Ovary (tissue), 9 donors: Measurements from ENCODE around the gene STK38. TPM values are rescaled to one million over a fixed set of nuclear protein-coding genes. Genes with fewer than 3 reads are reported as not detected.

Source experiments
- DNase-seq, 5 donors: peaks; one replicate each; pipeline ENCODE4 v3.0.0-alpha.2; 2019 to 2020
- H3K27ac ChIP-seq, 2 donors: fragments of 200-600 bp; one replicate each; pipeline versions ENCODE4 v1.5.1 to v1.8.0; 2019 to 2022
- H3K27me3 ChIP-seq: fragments of 200-600 bp; one replicate; pipeline ENCODE4 v1.8.0; 2022
- H3K36me3 ChIP-seq: fragments of 200-600 bp; sonication (generic); one replicate; pipeline ENCODE4 v1.5.1; 2019
- H3K4me1 ChIP-seq: one replicate; pipeline ENCODE4 v1.8.1; 2013; ENCODE audit warnings: mild to moderate bottlenecking, moderate library complexity; ENCODE audit not compliant: insufficient read depth
- H3K4me3 ChIP-seq: fragments of 200-600 bp; sonication (generic); one replicate; pipeline ENCODE4 v1.5.1; 2017
- H3K9me3 ChIP-seq, 2 donors: fragments of 200-600 bp in 1 of 2; sonication (generic) in 1 of 2; one replicate each; pipeline versions ENCODE4 v1.5.1 to v1.8.1; 2013 to 2019; ENCODE audit warnings: mild to moderate bottlenecking in 1 of 2, moderate library complexity in 1 of 2
- CTCF ChIP-seq, 3 donors: fragments of 450-650 bp in 2 of 3; fragments of 200-600 bp in 1 of 3; IDR thresholded peaks; one replicate each; pipeline versions ENCODE4 v1.5.1 to v1.8.0; 2016 to 2022; ENCODE audit warnings: antibody characterized with exemption in 3 of 3, mild to moderate bottlenecking in 1 of 3
- EP300 ChIP-seq: sonication (generic); formaldehyde crosslinking; IDR thresholded peaks from one replicate; pipeline ENCODE4 v1.6.1; 2017; ENCODE audit warnings: antibody characterized with exemption
- POLR2A ChIP-seq: fragments of 450-650 bp; IDR thresholded peaks from one replicate; pipeline ENCODE4 v1.6.1; 2017; ENCODE audit warnings: antibody characterized with exemption, mild to moderate bottlenecking, moderate library complexity
- WGBS, 3 donors: extraction: QIAGEN DNeasy Blood & Tissue Kit in 1 of 3; methylation state at CpG; one replicate each; pipeline versions ENCODE4 v1.1.5 to v1.1.7; 2013 to 2017; 5-methylcytosine and 5-hydroxymethylcytosine counted together
- intact Hi-C, 4 donors: fragments of 100-400 bp; cut with DNase I; formaldehyde crosslinking; loops; one replicate each; pipeline versions ENCODE4 v1.11.0 to v1.15.1; 2022 to 2023
- polyA plus RNA-seq, 2 donors: library from polyadenylated mRNA; stranded (reverse); fragments of 200-250 nt in 1 of 2; fragments of 350-450 nt in 1 of 2; fragmentation: Illumina TruSeq in 1 of 2; extraction: RNeasy Lipid Tissue Mini Kit (QIAGEN cat#74804) in 1 of 2; gene quantifications; one replicate each; pipeline ENCODE4 v1.2.3, GENCODE V29; 2013 to 2014
- total RNA-seq, 7 donors: library from RNA; depleted of rRNA in 2 of 7; stranded (reverse); fragments of >200 nt in 2 of 7; fragmentation: NEBNext Ultra II Directional in 3 of 7; extraction: Animal tissue kit (Norgen Biotek cat#: 25700) in 3 of 7; gene quantifications; one replicate each; pipeline versions ENCODE4 v1.1.0 to v1.2.4, GENCODE V29; 2016 to 2023
- donor health status: DM: no; HTN: no; CAD: no; lungs with moderate emphysema.
- donor health status: DM: no; HTN: no; CAD: no.
- donor health status: Bipolar disorder and iron deficiency.
- donor health status: DM: yes; HTN: yes; CAD: no.
- donor health status: DM: no; HTN: no; CAD: no.
- donor health status: DM: yes; HTN: yes; CAD: no.

The STK38 gene
- total and polyA plus RNA-seq, 9 donors: 8.9 to 35.4 (median 15.5) TPM

- intact Hi-C loops: no loop called here
- no peak overlapping the region for H3K4me3 ChIP-seq
Observed at GRCh38 chr6:36586606-36587005, 39.3 kb upstream of the STK38 start.

GRCh38 chr6:36581716-36582115, 34.4 kb upstream of the STK38 start:
- no peak overlapping the region for H3K27ac ChIP-seq
- intact Hi-C loops: no loop called here
- 39 to 67% (median 48%) methylated on average over 4 of the region's 4 CpGs for whole genome bisulfite sequencing, 3 donors
- H3K27me3 ChIP-seq: no peaks in the 10 kb centered on the region
- H3K4me3 ChIP-seq: no peak overlapping the region
- no peaks in the 10 kb centered on the region for H3K9me3 ChIP-seq
- no peak for DNase-seq
- H3K4me1 ChIP-seq: no peaks in the 10 kb centered on the region
- no peak for TF ChIP-seq CTCF (IDR thresholded peaks at IDR 0.05)
- TF ChIP-seq POLR2A: no peak
- TF ChIP-seq EP300: no peak
- no peaks in the 10 kb centered on the region for H3K36me3 ChIP-seq

More at GRCh38 chr6:36586606-36587005, 39.3 kb upstream of the STK38 start:
- DNase-seq: no peak
- no peaks in the 10 kb centered on the region for H3K9me3 ChIP-seq
- no peaks in the 10 kb centered on the region for H3K4me1 ChIP-seq
- no peak overlapping the region for H3K27ac ChIP-seq
- WGBS, 3 donors: 67 to 88% (median 84%) methylated on average over 1 of the region's 1 CpG
- no peaks in the 10 kb centered on the region for H3K27me3 ChIP-seq
- no peaks in the 10 kb centered on the region for H3K36me3 ChIP-seq
- TF ChIP-seq POLR2A: no peak

- WGBS, 3 donors: 65 to 73% (median 73%) methylated on average over 8 of the region's 8 CpGs
- H3K9me3 ChIP-seq: no peaks in the 10 kb centered on the region
- no peaks in the 10 kb centered on the region for H3K4me1 ChIP-seq
- no peaks in the 10 kb centered on the region for H3K27me3 ChIP-seq
- H3K36me3 ChIP-seq: no peaks in the 10 kb centered on the region
- DNase-seq: no peak
- intact Hi-C loops: no loop called here
- no peak overlapping the region for H3K4me3 ChIP-seq
- TF ChIP-seq EP300 (no peak), POLR2A (no peak), CTCF (IDR thresholded peaks at IDR 0.05) (no peak)
- H3K27ac ChIP-seq: peak overlapping the region in 1 of 2 donors; percentile 51
Observed at GRCh38 chr6:36580184-36580526, 32.9 kb upstream of the STK38 start.

- Histone ChIP-seq H3K4me1 (no peaks in the 10 kb centered on the region), H3K4me3 (no peak overlapping the region), H3K27ac (no peak overlapping the region), H3K9me3 (no peaks in the 10 kb centered on the region), H3K36me3 (no peaks in the 10 kb centered on the region), H3K27me3 (no peaks in the 10 kb centered on the region)
- TF ChIP-seq EP300 (no peak), CTCF (IDR thresholded peaks at IDR 0.05) (no peak), POLR2A (no peak)
- 61 to 77% (median 75%) methylated on average over 4 of the region's 4 CpGs for WGBS, 3 donors
- no peak for DNase-seq
- intact Hi-C loops: no loop called here
Observed at GRCh38 chr6:36578431-36578830, 31.2 kb upstream of the STK38 start.

GRCh38 chr6:36578030-36578429, 30.8 kb upstream of the STK38 start:
- H3K4me1 ChIP-seq: no peaks in the 10 kb centered on the region

More at GRCh38 chr6:36578030-36578429, 30.8 kb upstream of the STK38 start:
- Histone ChIP-seq H3K27ac (no peak overlapping the region), H3K4me3 (no peak overlapping the region), H3K27me3 (no peaks in the 10 kb centered on the region), H3K9me3 (no peaks in the 10 kb centered on the region), H3K36me3 (no peaks in the 10 kb centered on the region)
- TF ChIP-seq CTCF (IDR thresholded peaks at IDR 0.05) (no peak), POLR2A (no peak), EP300 (no peak)
- DNase-seq: no peak
- 80 to 88% (median 85%) methylated on average over 5 of the region's 5 CpGs for WGBS, 3 donors
- intact Hi-C loops: no loop called here
